Cardiac fibroblast (primary cell): ENCODE results near the gene CAD.

Experiments
- DNase-seq, 2 donors: peaks; one replicate each; pipeline versions ENCODE4 v3.0.0 to v3.0.0-alpha.2; 2010; ENCODE audit warnings: low read depth in 2 of 2
- H3K4me3 ChIP-seq, 2 donors: replicated peaks in 1 of 2; 1 replicate in 1 of 2; 2 replicates in 1 of 2; pipeline ENCODE4 v1.5.1; 2011; ENCODE audit warnings: low read depth in 2 of 2, low read length in 2 of 2, mild to moderate bottlenecking in 2 of 2, moderate library complexity in 1 of 2
- TF ChIP-seq, protein P1 (sequence below): IDR thresholded peaks from one replicate; pipeline ENCODE4 v1.5.1; 2011; ENCODE audit warnings: low read depth, mild to moderate bottlenecking, low read length, inconsistent platforms

Gene CAD

DNA sequence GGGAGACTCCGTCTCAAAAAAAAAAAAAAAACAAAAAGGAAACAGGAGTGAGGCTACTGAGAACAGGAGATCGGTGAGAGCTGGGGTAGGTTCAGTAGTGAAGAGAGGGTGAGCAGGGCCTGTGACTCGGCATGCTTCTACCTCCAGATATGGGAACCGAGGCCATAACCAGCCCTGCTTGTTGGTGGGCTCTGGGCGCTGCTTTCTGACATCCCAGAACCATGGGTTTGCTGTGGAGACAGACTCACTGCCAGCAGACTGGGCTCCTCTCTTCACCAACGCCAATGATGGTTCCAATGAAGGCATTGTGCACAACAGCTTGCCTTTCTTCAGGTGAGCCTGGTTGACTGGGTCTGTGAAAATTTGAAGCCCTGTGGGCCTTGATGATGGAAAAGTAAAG is 6.2 kb downstream of the CAD start:
- no peak for DNase-seq
- H3K4me3 ChIP-seq: no peak overlapping the region
- TF ChIP-seq, protein P1, sequence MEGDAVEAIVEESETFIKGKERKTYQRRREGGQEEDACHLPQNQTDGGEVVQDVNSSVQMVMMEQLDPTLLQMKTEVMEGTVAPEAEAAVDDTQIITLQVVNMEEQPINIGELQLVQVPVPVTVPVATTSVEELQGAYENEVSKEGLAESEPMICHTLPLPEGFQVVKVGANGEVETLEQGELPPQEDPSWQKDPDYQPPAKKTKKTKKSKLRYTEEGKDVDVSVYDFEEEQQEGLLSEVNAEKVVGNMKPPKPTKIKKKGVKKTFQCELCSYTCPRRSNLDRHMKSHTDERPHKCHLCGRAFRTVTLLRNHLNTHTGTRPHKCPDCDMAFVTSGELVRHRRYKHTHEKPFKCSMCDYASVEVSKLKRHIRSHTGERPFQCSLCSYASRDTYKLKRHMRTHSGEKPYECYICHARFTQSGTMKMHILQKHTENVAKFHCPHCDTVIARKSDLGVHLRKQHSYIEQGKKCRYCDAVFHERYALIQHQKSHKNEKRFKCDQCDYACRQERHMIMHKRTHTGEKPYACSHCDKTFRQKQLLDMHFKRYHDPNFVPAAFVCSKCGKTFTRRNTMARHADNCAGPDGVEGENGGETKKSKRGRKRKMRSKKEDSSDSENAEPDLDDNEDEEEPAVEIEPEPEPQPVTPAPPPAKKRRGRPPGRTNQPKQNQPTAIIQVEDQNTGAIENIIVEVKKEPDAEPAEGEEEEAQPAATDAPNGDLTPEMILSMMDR: no peak

DNA sequence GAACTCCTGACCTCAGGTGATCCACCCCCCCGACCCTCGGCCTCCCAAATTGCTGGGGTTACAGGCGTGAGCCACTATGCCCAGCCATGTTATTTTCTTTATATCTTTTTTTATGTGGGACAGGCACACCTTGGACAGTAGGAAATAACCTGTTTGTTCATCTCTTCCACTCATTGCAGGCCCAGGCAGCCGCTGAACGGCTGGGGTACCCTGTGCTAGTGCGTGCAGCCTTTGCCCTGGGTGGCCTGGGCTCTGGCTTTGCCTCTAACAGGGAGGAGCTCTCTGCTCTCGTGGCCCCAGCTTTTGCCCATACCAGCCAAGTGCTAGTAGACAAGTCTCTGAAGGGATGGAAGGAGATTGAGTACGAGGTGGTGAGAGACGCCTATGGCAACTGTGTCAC is 8.4 kb downstream of the CAD start:
- no peak for DNase-seq
- TF ChIP-seq, protein P1: no peak
- no peak overlapping the region for H3K4me3 ChIP-seq

DNA sequence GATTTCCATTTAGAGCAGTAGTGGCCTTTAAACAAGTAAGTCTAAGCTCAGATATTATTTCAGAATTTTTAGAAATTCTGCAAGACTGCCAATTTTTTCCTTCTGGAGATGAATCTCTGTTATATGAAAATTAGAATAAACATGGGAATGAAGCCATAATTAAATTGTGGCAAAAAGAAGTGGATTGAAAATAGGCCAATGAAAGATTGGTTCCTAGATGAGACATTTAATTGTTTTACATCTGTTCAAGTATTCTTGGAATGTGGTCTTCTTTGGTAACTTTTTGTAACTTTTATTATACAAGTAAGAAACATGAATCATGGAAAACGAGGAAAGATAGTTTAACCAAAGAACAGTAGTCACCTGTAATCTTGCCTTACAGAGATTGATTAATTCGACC is 10.3 kb downstream of the CAD start:
- TF ChIP-seq, protein P1: no peak
- H3K4me3 ChIP-seq: no peak overlapping the region
- DNase-seq: no peak

DNA sequence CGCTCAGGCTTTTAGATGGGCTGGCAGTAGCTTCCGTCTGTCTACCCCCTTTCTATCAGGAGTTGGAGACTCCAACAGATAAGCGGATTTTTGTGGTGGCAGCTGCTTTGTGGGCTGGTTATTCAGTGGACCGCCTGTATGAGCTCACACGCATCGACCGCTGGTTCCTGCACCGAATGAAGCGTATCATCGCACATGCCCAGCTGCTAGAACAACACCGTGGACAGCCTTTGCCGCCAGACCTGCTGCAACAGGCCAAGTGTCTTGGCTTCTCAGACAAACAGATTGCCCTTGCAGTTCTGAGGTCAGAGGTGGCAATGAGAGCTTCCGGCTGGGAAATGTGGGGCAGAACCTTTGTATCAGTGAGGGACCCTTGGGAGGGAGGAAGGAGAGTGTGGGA is 14.8 kb downstream of the CAD start:
- DNase-seq: no peak
- H3K4me3 ChIP-seq: no peak overlapping the region
- TF ChIP-seq, protein P1: no peak

DNA sequence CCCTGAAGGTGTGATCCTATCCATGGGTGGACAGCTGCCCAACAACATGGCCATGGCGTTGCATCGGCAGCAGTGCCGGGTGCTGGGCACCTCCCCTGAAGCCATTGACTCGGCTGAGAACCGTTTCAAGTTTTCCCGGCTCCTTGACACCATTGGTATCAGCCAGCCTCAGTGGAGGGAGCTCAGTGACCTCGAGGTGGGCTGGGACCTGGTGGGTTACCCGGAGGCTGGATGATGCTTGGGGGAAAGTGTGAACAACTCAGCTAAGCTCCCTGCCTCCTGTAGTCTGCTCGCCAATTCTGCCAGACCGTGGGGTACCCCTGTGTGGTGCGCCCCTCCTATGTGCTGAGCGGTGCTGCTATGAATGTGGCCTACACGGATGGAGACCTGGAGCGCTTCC is 16.2 kb downstream of the CAD start:
- TF ChIP-seq, protein P1: no peak
- no peak overlapping the region for H3K4me3 ChIP-seq
- no peak for DNase-seq

DNA sequence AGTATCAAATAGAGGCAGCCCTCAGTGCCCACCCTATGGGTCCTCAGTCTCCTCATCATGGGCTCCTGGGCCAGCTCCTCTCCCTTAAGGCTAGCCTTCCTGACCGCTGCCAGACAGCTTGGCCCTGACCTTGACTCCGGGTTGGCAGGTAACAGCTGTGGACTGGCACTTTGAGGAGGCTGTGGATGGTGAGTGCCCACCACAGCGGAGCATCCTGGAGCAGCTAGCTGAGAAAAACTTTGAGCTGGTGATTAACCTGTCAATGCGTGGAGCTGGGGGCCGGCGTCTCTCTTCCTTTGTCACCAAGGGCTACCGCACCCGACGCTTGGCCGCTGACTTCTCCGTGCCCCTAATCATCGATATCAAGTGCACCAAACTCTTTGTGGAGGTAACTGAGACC is 19.0 kb downstream of the CAD start:
- TF ChIP-seq, protein P1: no peak
- no peak overlapping the region for H3K4me3 ChIP-seq
- no peak for DNase-seq

DNA sequence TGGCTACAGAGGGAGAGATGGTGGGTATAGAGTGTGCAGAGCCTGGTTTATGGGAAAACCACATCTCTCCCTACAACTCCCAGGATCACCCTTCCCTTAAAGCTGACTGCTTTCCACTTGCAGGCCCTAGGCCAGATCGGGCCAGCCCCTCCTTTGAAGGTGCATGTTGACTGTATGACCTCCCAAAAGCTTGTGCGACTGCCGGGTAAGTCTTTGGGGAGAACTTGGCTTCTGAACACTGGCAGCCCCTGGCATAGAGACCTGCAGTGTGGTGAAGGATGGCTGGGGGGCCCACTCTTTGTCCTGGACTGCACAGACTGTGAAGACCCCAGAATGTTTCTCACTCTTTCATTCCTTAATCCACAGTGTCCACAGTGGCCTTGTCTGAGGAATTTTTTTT is 19.5 kb downstream of the CAD start:
- no peak overlapping the region for H3K4me3 ChIP-seq
- no peak for DNase-seq
- TF ChIP-seq, protein P1: no peak
